GM10266 (cell line): ENCODE measurements around the gene CDH16.

ENCODE experiments used
- DNase-seq: peaks from one replicate; pipeline ENCODE4 v3.0.0; 2012; ENCODE audit errors: extremely low spot score
- CTCF ChIP-seq: IDR thresholded peaks from 2 replicates; pipeline ENCODE4 v1.5.1; 2012; ENCODE audit warnings: mild to moderate bottlenecking, low read depth; ENCODE audit not compliant: control insufficient read depth, insufficient read depth; ENCODE audit errors: missing control alignments

The CDH16 gene

GRCh38 chr16:66918355-66918754 lies 330 bp downstream of the CDH16 start:
- TF ChIP-seq CTCF = no peak
- DNase-seq = no peak

GRCh38 chr16:66917741-66918140 lies 944 bp downstream of the CDH16 start:
- no peak for DNase-seq
- no peak for TF ChIP-seq CTCF

GRCh38 chr16:66916518-66916917 lies 2.2 kb downstream of the CDH16 start:
- no peak for DNase-seq
- TF ChIP-seq CTCF = no peak

GRCh38 chr16:66915041-66915440 lies 3.6 kb downstream of the CDH16 start:
- no peak for TF ChIP-seq CTCF
- no peak for DNase-seq

- no peak for DNase-seq
- no peak for TF ChIP-seq CTCF
Measured at GRCh38 chr16:66914541-66914940, 4.1 kb downstream of the CDH16 start.

- no peak for DNase-seq
- TF ChIP-seq CTCF = no peak
Measured at GRCh38 chr16:66913711-66914110, 5.0 kb downstream of the CDH16 start.

GRCh38 chr16:66913081-66913480 lies 5.6 kb downstream of the CDH16 start:
- no peak for TF ChIP-seq CTCF
- DNase-seq = no peak

- TF ChIP-seq CTCF = no peak
- DNase-seq = no peak
Measured at GRCh38 chr16:66911801-66912200, 6.9 kb downstream of the CDH16 start.
